HepG2 (cell line): ENCODE data around the gene CPSF7. TPM values are rescaled to one million over a fixed set of nuclear protein-coding genes. Genes with fewer than 3 reads are reported as not detected.

Experiments
- ATF3 ChIP-seq: sonication (generic); formaldehyde crosslinking; IDR thresholded peaks from 2 replicates; pipeline ENCODE4 v1.4.0; 2020; ENCODE audit warnings: missing genetic modification reagents
- CTCF ChIP-seq: sonication (generic); formaldehyde crosslinking; IDR thresholded peaks from 2 replicates; pipeline ENCODE4 v1.5.0; 2020; ENCODE audit warnings: mild to moderate bottlenecking, missing genetic modification reagents, moderate library complexity
- GATAD1 ChIP-seq: IDR thresholded peaks from 2 replicates; pipeline ENCODE4 v1.6.1; 2016; ENCODE audit warnings: missing genetic modification reagents, missing compliant biosample characterization
- GTF3A ChIP-seq: sonication (generic); formaldehyde crosslinking; conservative IDR thresholded peaks from 2 replicates; pipeline ENCODE4 v1.4.0; 2020; ENCODE audit warnings: mild to moderate bottlenecking, missing genetic modification reagents
- HOXA3 ChIP-seq: sonication (generic); formaldehyde crosslinking; IDR thresholded peaks from 2 replicates; pipeline ENCODE4 v1.5.0; 2020; ENCODE audit warnings: missing genetic modification reagents
- IRX3 ChIP-seq: sonication (generic); formaldehyde crosslinking; IDR thresholded peaks from 2 replicates; pipeline ENCODE4 v1.8.1; 2023; ENCODE audit warnings: mild to moderate bottlenecking, low read depth, missing genetic modification reagents, borderline replicate concordance
- JUND ChIP-seq: sonication (generic); formaldehyde crosslinking; IDR thresholded peaks from 2 replicates; pipeline ENCODE4 v1.8.0; 2022; ENCODE audit warnings: mild to moderate bottlenecking, missing genetic modification reagents
- KIAA2018 ChIP-seq: sonication (generic); formaldehyde crosslinking; IDR thresholded peaks from 2 replicates; pipeline ENCODE4 v1.5.0; 2020; ENCODE audit warnings: mild to moderate bottlenecking, missing genetic modification reagents, borderline replicate concordance
- MIER2 ChIP-seq: IDR thresholded peaks from 2 replicates; pipeline ENCODE4 v1.6.1; 2016; ENCODE audit warnings: missing biosample characterization, missing genetic modification reagents
- NFKB2 ChIP-seq: sonication (generic); formaldehyde crosslinking; IDR thresholded peaks from 2 replicates; pipeline ENCODE4 v1.4.0; 2020; ENCODE audit warnings: missing genetic modification reagents, borderline replicate concordance
- POLR2A ChIP-seq, 2 experiments: IDR thresholded peaks; 2 replicates each; pipeline ENCODE4 v1.6.1; 2011; ENCODE audit warnings: low read depth in 2 of 2, low read length in 2 of 2, mild to moderate bottlenecking in 1 of 2, moderate library complexity in 1 of 2; ENCODE audit not compliant: insufficient read depth in 1 of 2
- RCOR2 ChIP-seq: IDR thresholded peaks from 2 replicates; pipeline ENCODE4 v1.6.1; 2016; ENCODE audit warnings: missing biosample characterization, missing genetic modification reagents
- THYN1 ChIP-seq: sonication (generic); formaldehyde crosslinking; IDR thresholded peaks from 2 replicates; pipeline ENCODE4 v1.8.1; 2023; ENCODE audit warnings: low read depth, mild to moderate bottlenecking, moderate library complexity, missing genetic modification reagents, borderline replicate concordance
- ZNF101 ChIP-seq: sonication (generic); formaldehyde crosslinking; IDR thresholded peaks from 2 replicates; pipeline ENCODE4 v1.4.0; 2020; ENCODE audit warnings: mild to moderate bottlenecking, low read depth, missing genetic modification reagents, borderline replicate concordance
- ZNF225 ChIP-seq: sonication (generic); formaldehyde crosslinking; IDR thresholded peaks from 2 replicates; pipeline ENCODE4 v1.4.0; 2020; ENCODE audit warnings: mild to moderate bottlenecking, missing genetic modification reagents
- ZNF549 ChIP-seq: sonication (generic); formaldehyde crosslinking; IDR thresholded peaks from 2 replicates; pipeline ENCODE4 v1.5.0; 2020; ENCODE audit warnings: missing genetic modification reagents
- ZSCAN5A ChIP-seq: sonication (generic); formaldehyde crosslinking; IDR thresholded peaks from 2 replicates; pipeline ENCODE4 v1.8.0; 2022; ENCODE audit warnings: mild to moderate bottlenecking, missing genetic modification reagents, borderline replicate concordance
- polyA plus RNA-seq, 8 experiments: library from polyadenylated mRNA; depleted of rRNA in 3 of 8; stranded (reverse) in 7 of 8; unstranded in 1 of 8; fragments of >200 nt; fragmentation: Illumina TruSeq in 4 of 8; extraction: Trizol in 4 of 8; gene quantifications; 2 replicates each; pipeline versions ENCODE4 v1.2.1 to v1.2.3, GENCODE V29; 2011 to 2016; ENCODE audit warnings: low read depth in 4 of 8, missing spikeins in 1 of 8, mixed read lengths in 1 of 8; ENCODE audit not compliant: insufficient read depth in 1 of 8
- total RNA-seq, 5 experiments: library from RNA; depleted of rRNA; stranded (reverse); fragments of >200 nt; fragmentation: Illumina TruSeq; extraction: Trizol; gene quantifications; 2 replicates each; pipeline ENCODE4 v1.2.3, GENCODE V29; 2016; ENCODE audit warnings: low read depth in 1 of 5

Gene CPSF7
- total and polyA plus RNA-seq, 2 of the 13 experiments (the other 11 are each of a cell fraction or from before 2014, with no cell fraction given) = 34.1 to 36.8 TPM

GRCh38 chr11:61361741-61362541 is 67.8 kb downstream of the CPSF7 start, which contains the start of the genes CYB561A3 and TMEM138 (continued):
- peak; percentile 94 for TF ChIP-seq ZNF225
- peak; percentile 87 to 92 for TF ChIP-seq POLR2A (IDR thresholded peaks at IDR 0.05; ENCODE audit: insufficient read depth in 1 of 2, low read depth in 2 of 2, low read length in 2 of 2)
- 0 out of 2 replicates have a peak, but pooled peaks have one; percentile 19 for TF ChIP-seq ZNF549 (CRISPR knock-in tag)
- no peak for TF ChIP-seq RCOR2 (CRISPR knock-in tag)
- peak; percentile 19; the same call in 1 of the 2 replicates for TF ChIP-seq IRX3 (CRISPR knock-in tag)
- TF ChIP-seq ZSCAN5A (CRISPR knock-in tag) = 0 out of 2 replicates have a peak, but pooled peaks have one; percentile 60
- TF ChIP-seq GTF3A = 0 out of 2 replicates have a peak, but pooled peaks have one; percentile 52
- TF ChIP-seq ZNF101 (CRISPR knock-in tag) = 0 out of 2 replicates have a peak, but pooled peaks have one; percentile 60
- peak; percentile 84 for TF ChIP-seq GATAD1 (CRISPR knock-in tag)
- peak; percentile 95 for TF ChIP-seq HOXA3
- no peak for TF ChIP-seq MIER2 (CRISPR knock-in tag)
- TF ChIP-seq JUND (CRISPR knock-in tag) = 0 out of 2 replicates have a peak, but pooled peaks have one; percentile 37
- TF ChIP-seq ATF3 (CRISPR knock-in tag) = no peak
- TF ChIP-seq NFKB2 = peak; percentile 90; the same call in 1 of the 2 replicates
- 0 out of 2 replicates have a peak, but pooled peaks have one; percentile 15 for TF ChIP-seq CTCF (CRISPR knock-in tag)
- TF ChIP-seq THYN1 (CRISPR knock-in tag) = 0 out of 2 replicates have a peak, but pooled peaks have one; percentile 74
- TF ChIP-seq KIAA2018 = no peak
